ENCODE measurements around the gene SEC31B. TPM values are rescaled to one million over a fixed set of nuclear protein-coding genes. Genes with fewer than 3 reads are reported as not detected.

SEC31B gene
- total and polyA plus RNA-seq, 9 of the 15 experiments (the other 6 are each of a cell fraction or from before 2014, with no cell fraction given): 0.91 to 7.0 (median 2.4) TPM

GRCh38 chr10:100568912-100569311 lies 49.3 kb upstream of the SEC31B start:
- intact Hi-C loops (cut with micrococcal nuclease): no loop called here
- Histone ChIP-seq H3K4me2 (ENCODE audit: insufficient read depth, low read length) (no peak overlapping the region), H3K9ac (ENCODE audit: insufficient read depth in 1 of 2, low read depth in 2 of 2, low read length in 2 of 2) (no peak overlapping the region), H3K79me2 (ENCODE audit: control insufficient read depth, insufficient read depth, low read length) (no peaks in the 10 kb centered on the region), H3K36me3 (ENCODE audit: control insufficient read depth, insufficient read depth, low read length) (no peaks in the 10 kb centered on the region), H3K27me3 (ENCODE audit: control insufficient read depth in 2 of 2, insufficient read depth in 2 of 2, low read length in 2 of 2) (peaks cover 7 to 40% of the 10 kb centered on the region in 2 experiments; a peak in 4 of 5 replicates), H3K4me3 (no peak overlapping the region), H2AFZ (ENCODE audit: low read depth, low read length) (no peak overlapping the region), H3K27ac (ENCODE audit: extremely low read depth, low read depth, low read length) (no peak overlapping the region), H3K9me1 (ENCODE audit: control insufficient read depth, insufficient read depth, low read length) (no peaks in the 10 kb centered on the region), H4K20me1 (replicated peaks; ENCODE audit: control insufficient read depth, insufficient read depth, low read length) (no peaks in the 10 kb centered on the region; the same call in 1 of the 2 replicates), H3K9me3 (replicated peaks; ENCODE audit: control insufficient read depth, insufficient read depth, low read depth, low read length) (no peaks in the 10 kb centered on the region), H3K4me1 (replicated peaks in 1 of 2; ENCODE audit: control insufficient read depth in 2 of 2, insufficient read depth in 2 of 2, low read length in 2 of 2) (peaks cover 0 to 5% of the 10 kb centered on the region in 2 experiments; a peak in 2 of 5 replicates)
- ChIA-PET POLR2A (no interaction called here), CTCF (ENCODE audit: low intra/inter-chr PET ratio) (no interaction called here)
- BruUV-seq (replicated peaks): no TSS peak
- no peak for DNase-seq (ENCODE audit: extremely low read depth in 1 of 4, low spot score in 3 of 4)
- WGBS (ENCODE audit: insufficient coverage, low coverage, missing lambda C conversion rate): 72% methylated on average over 3 of the region's 3 CpGs
- no peak for ATAC-seq
- in situ Hi-C loops (cut with MboI): loop anchor here (25.0 kb wide), 1 partner anchor 293 kb away; no protein-coding TSS in a partner anchor
- no peak for FAIRE-seq
- TF ChIP-seq CEBPG (CRISPR knock-in tag; IDR thresholded peaks at IDR 0.05) (no peak), CEBPG (tag; conservative IDR thresholded peaks at IDR 0.05 in 1 of 2, IDR thresholded peaks at IDR 0.05 in 1 of 2) (no peak), TCF7L2 (IDR thresholded peaks at IDR 0.05; ENCODE audit: low read depth, low read length) (no peak), ZEB2 (IDR thresholded peaks at IDR 0.05) (no peak), SMAD3 (CRISPR knock-in tag; conservative IDR thresholded peaks at IDR 0.05) (no peak), EP300 (IDR thresholded peaks at IDR 0.05; ENCODE audit: low read length) (no peak), ZNF146 (CRISPR knock-in tag; IDR thresholded peaks at IDR 0.05; ENCODE audit: unreplicated experiment) (no peak), E2F1 (CRISPR knock-in tag; IDR thresholded peaks at IDR 0.05) (no peak), NFRKB (IDR thresholded peaks at IDR 0.05; ENCODE audit: low read depth) (no peak)
- TF ChIP-seq, protein P1, sequence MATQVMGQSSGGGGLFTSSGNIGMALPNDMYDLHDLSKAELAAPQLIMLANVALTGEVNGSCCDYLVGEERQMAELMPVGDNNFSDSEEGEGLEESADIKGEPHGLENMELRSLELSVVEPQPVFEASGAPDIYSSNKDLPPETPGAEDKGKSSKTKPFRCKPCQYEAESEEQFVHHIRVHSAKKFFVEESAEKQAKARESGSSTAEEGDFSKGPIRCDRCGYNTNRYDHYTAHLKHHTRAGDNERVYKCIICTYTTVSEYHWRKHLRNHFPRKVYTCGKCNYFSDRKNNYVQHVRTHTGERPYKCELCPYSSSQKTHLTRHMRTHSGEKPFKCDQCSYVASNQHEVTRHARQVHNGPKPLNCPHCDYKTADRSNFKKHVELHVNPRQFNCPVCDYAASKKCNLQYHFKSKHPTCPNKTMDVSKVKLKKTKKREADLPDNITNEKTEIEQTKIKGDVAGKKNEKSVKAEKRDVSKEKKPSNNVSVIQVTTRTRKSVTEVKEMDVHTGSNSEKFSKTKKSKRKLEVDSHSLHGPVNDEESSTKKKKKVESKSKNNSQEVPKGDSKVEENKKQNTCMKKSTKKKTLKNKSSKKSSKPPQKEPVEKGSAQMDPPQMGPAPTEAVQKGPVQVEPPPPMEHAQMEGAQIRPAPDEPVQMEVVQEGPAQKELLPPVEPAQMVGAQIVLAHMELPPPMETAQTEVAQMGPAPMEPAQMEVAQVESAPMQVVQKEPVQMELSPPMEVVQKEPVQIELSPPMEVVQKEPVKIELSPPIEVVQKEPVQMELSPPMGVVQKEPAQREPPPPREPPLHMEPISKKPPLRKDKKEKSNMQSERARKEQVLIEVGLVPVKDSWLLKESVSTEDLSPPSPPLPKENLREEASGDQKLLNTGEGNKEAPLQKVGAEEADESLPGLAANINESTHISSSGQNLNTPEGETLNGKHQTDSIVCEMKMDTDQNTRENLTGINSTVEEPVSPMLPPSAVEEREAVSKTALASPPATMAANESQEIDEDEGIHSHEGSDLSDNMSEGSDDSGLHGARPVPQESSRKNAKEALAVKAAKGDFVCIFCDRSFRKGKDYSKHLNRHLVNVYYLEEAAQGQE (IDR thresholded peaks at IDR 0.05; ENCODE audit: borderline replicate concordance): no peak
- TF ChIP-seq, protein P1 (CRISPR knock-in tag; IDR thresholded peaks at IDR 0.05; ENCODE audit: low read depth): no peak
- TF ChIP-seq, protein P2, sequence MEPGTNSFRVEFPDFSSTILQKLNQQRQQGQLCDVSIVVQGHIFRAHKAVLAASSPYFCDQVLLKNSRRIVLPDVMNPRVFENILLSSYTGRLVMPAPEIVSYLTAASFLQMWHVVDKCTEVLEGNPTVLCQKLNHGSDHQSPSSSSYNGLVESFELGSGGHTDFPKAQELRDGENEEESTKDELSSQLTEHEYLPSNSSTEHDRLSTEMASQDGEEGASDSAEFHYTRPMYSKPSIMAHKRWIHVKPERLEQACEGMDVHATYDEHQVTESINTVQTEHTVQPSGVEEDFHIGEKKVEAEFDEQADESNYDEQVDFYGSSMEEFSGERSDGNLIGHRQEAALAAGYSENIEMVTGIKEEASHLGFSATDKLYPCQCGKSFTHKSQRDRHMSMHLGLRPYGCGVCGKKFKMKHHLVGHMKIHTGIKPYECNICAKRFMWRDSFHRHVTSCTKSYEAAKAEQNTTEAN (CRISPR knock-in tag; IDR thresholded peaks at IDR 0.05): no peak
